ENCODE measurements around the gene SLC38A9. TPM values are rescaled to one million over a fixed set of nuclear protein-coding genes. Genes with fewer than 3 reads are reported as not detected.

SLC38A9 gene
- total and polyA plus RNA-seq, 2 of the 8 experiments (the other 6 are each of a cell fraction or from before 2014, with no cell fraction given) = 29.2 to 43.7 TPM

- no peak for TF ChIP-seq FOSL1 (IDR thresholded peaks at IDR 0.05; ENCODE audit: insufficient read depth, low read depth, low read length)
- TF ChIP-seq GTF2F1 (IDR thresholded peaks at IDR 0.05; ENCODE audit: borderline replicate concordance, low read depth, low read length) = no peak
- no peak for TF ChIP-seq SRF (IDR thresholded peaks at IDR 0.05; ENCODE audit: low read depth, low read length)
- TF ChIP-seq CTBP2 (IDR thresholded peaks at IDR 0.05; ENCODE audit: borderline replicate concordance, insufficient read depth, insufficient read length, low read length) = no peak
- no peak for TF ChIP-seq SP4 (IDR thresholded peaks at IDR 0.05; ENCODE audit: low read length)
- no peak for TF ChIP-seq CHD7 (IDR thresholded peaks at IDR 0.05; ENCODE audit: insufficient replicate concordance, low read length)
- TF ChIP-seq E2F6 (IDR thresholded peaks at IDR 0.05) = no peak
- TF ChIP-seq JUN (IDR thresholded peaks at IDR 0.05; ENCODE audit: low read depth, low read length) = no peak
Measured at GRCh38 chr5:55576661-55577060, 135.5 kb downstream of the SLC38A9 start (continued).

Data from H1 (cell line).